Choroid plexus epithelial cell (primary cell): ENCODE results near the gene PHF21B.

Source experiments
- DNase-seq: peaks from one replicate; pipeline ENCODE4 v3.0.0-alpha.2; 2010; ENCODE audit warnings: low read depth
- H3K4me3 ChIP-seq: 2 replicates; pipeline ENCODE4 v1.5.1; 2011; ENCODE audit warnings: low read depth, mild to moderate bottlenecking, control low read depth, low read length, moderate library complexity
- TF ChIP-seq, protein P1 (sequence below): conservative IDR thresholded peaks from 2 replicates; pipeline ENCODE4 v1.5.1; 2011; ENCODE audit warnings: low read depth, mild to moderate bottlenecking, control low read depth, inconsistent platforms, low read length, moderate library complexity

Gene PHF21B

DNA sequence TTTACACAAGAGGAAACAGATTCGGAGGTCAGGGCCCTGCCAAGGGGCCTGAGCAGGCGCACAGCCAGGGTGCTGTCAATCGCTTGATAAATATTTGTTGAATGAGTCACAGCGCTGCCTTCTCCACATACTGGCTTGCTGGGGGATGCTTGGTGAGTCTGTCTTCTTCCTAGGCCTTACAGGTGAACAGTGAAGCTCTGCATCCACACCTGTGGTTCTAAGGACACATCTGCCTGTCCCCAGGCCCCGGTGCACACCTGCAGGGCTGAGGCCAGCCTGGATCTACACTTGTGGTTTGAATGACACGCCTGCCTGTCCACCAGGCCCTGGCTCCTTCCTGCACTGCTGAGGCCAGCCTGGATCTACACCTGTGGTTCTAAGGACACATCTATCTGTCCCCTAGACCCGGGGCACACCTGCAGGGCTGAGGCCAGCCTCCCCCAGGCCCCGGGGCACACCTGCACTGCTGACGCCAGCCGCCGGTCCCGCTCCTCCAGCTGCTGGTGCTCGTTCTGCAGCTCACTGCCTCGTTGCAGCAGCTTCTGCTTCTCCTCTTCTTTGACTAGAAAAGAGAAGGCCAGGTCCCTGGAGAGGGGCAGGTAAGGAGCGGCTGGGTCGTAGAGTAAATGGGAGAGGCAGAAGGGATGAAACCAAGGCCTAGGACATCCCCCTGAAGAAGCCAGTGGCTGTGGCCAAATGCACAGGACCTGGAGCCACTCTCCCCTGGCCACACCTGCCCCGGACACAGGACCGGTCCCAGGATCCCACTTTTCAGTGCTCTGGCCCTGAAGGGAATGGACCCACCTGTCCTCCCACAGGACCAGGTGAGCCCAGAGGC is 124.6 kb downstream of the PHF21B start:
- no peak for DNase-seq
- TF ChIP-seq, protein P1, sequence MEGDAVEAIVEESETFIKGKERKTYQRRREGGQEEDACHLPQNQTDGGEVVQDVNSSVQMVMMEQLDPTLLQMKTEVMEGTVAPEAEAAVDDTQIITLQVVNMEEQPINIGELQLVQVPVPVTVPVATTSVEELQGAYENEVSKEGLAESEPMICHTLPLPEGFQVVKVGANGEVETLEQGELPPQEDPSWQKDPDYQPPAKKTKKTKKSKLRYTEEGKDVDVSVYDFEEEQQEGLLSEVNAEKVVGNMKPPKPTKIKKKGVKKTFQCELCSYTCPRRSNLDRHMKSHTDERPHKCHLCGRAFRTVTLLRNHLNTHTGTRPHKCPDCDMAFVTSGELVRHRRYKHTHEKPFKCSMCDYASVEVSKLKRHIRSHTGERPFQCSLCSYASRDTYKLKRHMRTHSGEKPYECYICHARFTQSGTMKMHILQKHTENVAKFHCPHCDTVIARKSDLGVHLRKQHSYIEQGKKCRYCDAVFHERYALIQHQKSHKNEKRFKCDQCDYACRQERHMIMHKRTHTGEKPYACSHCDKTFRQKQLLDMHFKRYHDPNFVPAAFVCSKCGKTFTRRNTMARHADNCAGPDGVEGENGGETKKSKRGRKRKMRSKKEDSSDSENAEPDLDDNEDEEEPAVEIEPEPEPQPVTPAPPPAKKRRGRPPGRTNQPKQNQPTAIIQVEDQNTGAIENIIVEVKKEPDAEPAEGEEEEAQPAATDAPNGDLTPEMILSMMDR = no peak
- no peak overlapping the region for H3K4me3 ChIP-seq

GRCh38 chr22:44884562-44884961 is 125.2 kb downstream of the PHF21B start:
- no peak overlapping the region for H3K4me3 ChIP-seq
- TF ChIP-seq, protein P1 = no peak
- DNase-seq = no peak

DNA sequence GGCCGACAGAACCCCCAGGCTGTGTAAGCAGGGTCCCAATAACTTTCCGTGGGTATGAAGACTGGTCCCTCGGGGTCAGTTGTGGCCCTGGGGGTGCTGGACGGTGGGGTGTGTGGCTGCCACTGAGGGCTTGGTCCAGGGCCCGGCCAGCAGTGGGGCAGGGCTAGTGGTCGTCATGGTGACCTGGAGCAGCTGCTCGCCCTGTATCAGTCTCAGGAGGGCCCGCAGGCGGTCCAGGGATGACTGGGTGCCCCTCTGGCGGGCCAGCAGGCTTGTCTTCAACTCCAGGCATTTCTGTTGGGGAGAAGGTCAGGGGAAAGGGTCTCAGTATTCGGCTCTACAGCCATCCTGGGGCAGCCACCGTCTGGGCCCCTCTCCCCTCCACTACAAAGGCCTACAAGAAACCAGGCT is 126.8 kb downstream of the PHF21B start:
- no peak overlapping the region for H3K4me3 ChIP-seq
- DNase-seq = no peak
- TF ChIP-seq, protein P1 = no peak

GRCh38 chr22:44882226-44882905 is 127.4 kb downstream of the PHF21B start:
- TF ChIP-seq, protein P1 = no peak
- no peak overlapping the region for H3K4me3 ChIP-seq
- DNase-seq = no peak

DNA sequence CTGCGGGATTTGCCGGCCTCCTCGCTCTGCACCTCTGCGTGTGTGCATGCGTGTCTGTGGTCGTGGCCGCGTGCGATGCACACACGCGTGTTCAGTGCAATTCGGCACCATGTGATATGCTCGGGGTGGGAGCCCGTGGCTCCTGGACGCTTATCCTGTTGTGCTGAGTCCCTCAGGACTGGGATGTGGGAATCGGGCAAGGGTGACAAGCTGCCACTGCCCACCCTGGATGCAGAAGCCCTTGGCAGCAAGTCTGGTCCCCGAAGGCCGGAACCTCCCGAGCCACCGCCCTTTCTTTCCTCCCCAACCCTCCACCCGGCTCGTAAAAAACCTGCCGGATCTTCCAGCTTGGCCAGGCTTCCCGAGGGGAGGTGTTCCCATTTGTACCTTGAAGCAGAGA is 128.2 kb downstream of the PHF21B start:
- H3K4me3 ChIP-seq = no peak overlapping the region
- DNase-seq = no peak
- TF ChIP-seq, protein P1 = no peak

- H3K4me3 ChIP-seq = no peak overlapping the region
- TF ChIP-seq, protein P1 = no peak
- DNase-seq = no peak
Observed at GRCh38 chr22:44880610-44881290, 129.1 kb downstream of the PHF21B start.
